Fibroblast of lung (primary cell): ENCODE measurements around the gene CYTL1. TPM values are rescaled to one million over a fixed set of nuclear protein-coding genes. Genes with fewer than 3 reads are reported as not detected.
A peak's percentile ranks its signal among the peaks of the same experiment; 100 is the strongest.

Experiments used
- DNase-seq, 2 donors: peaks; one replicate each; pipeline versions ENCODE4 v3.0.0 to v3.0.0-alpha.2; 2010; ENCODE audit warnings: low read depth in 2 of 2
- H2AFZ ChIP-seq: 2 replicates; pipeline ENCODE4 v1.5.1; 2012; ENCODE audit warnings: low read length, control low read depth, inconsistent platforms
- H3K27ac ChIP-seq: 2 replicates; pipeline ENCODE4 v1.5.1; 2011; ENCODE audit warnings: low read length, control low read depth; ENCODE audit not compliant: insufficient read depth
- H3K27me3 ChIP-seq: 2 replicates; pipeline ENCODE4 v1.5.1; 2011; ENCODE audit warnings: mild to moderate bottlenecking, low read length; ENCODE audit not compliant: control insufficient read depth, insufficient read depth
- H3K36me3 ChIP-seq: 2 replicates; pipeline ENCODE4 v1.5.1; 2011; ENCODE audit warnings: low read length; ENCODE audit not compliant: control insufficient read depth, insufficient read depth
- H3K4me1 ChIP-seq: 2 replicates; pipeline ENCODE4 v1.5.1; 2011; ENCODE audit warnings: low read length; ENCODE audit not compliant: control insufficient read depth, insufficient read depth; ENCODE audit errors: extremely low read depth
- H3K4me2 ChIP-seq: 2 replicates; pipeline ENCODE4 v1.5.1; 2011; ENCODE audit warnings: low read length, control low read depth; ENCODE audit not compliant: insufficient read depth; ENCODE audit errors: extremely low read depth
- H3K4me3 ChIP-seq, 4 experiments: fragments of 200-600 bp in 1 of 4; sonication (generic) in 1 of 4; replicated peaks in 1 of 4; 2 replicates each; pipeline ENCODE4 v1.5.1; 2011 to 2016; ENCODE audit warnings: low read length in 4 of 4, low read depth in 3 of 4, mild to moderate bottlenecking in 3 of 4, control low read depth in 2 of 4, inconsistent platforms in 1 of 4, mixed read lengths in 1 of 4; ENCODE audit not compliant: insufficient read depth in 1 of 4; ENCODE audit errors: control extremely low read depth in 1 of 4
- H3K79me2 ChIP-seq: 2 replicates; pipeline ENCODE4 v1.5.1; 2012; ENCODE audit warnings: mild to moderate bottlenecking, low read length, inconsistent platforms; ENCODE audit not compliant: control insufficient read depth, insufficient read depth
- H3K9ac ChIP-seq: 2 replicates; pipeline ENCODE4 v1.5.1; 2011; ENCODE audit warnings: mild to moderate bottlenecking, low read length, control low read depth; ENCODE audit not compliant: insufficient read depth
- H3K9me3 ChIP-seq: 2 replicates; pipeline ENCODE4 v1.5.1; 2012; ENCODE audit warnings: low read depth, low read length; ENCODE audit not compliant: control insufficient read depth, insufficient read depth
- H4K20me1 ChIP-seq: 2 replicates; pipeline ENCODE4 v1.5.1; 2011; ENCODE audit warnings: low read length; ENCODE audit not compliant: control insufficient read depth, insufficient read depth; ENCODE audit errors: extremely low read depth
- EZH2 ChIP-seq: IDR thresholded peaks from 2 replicates; pipeline ENCODE4 v1.5.1; 2012; ENCODE audit warnings: low read length, control low read depth, mild to moderate bottlenecking; ENCODE audit errors: missing control alignments
- polyA plus RNA-seq, 2 donors: library from polyadenylated mRNA; depleted of rRNA in 1 of 2; stranded (reverse) in 1 of 2; unstranded in 1 of 2; fragments of >200 nt; gene quantifications; 2 replicates each; pipeline ENCODE4 v1.2.1, GENCODE V29; 2011 to 2012; ENCODE audit warnings: missing spikeins in 1 of 2
- total RNA-seq: library from RNA; depleted of rRNA; stranded (reverse); fragments of >200 nt; gene quantifications from 2 replicates; pipeline ENCODE4 v1.2.1, GENCODE V29; 2014
- TF ChIP-seq, protein P1 (sequence below), 2 donors: IDR thresholded peaks in 1 of 2; conservative IDR thresholded peaks in 1 of 2; 1 replicate in 1 of 2; 2 replicates in 1 of 2; pipeline ENCODE4 v1.5.1; 2011 to 2012; ENCODE audit warnings: low read length in 2 of 2, control low read depth in 1 of 2, inconsistent platforms in 1 of 2, low read depth in 1 of 2, mild to moderate bottlenecking in 1 of 2

Gene CYTL1
- total and polyA plus RNA-seq, 2 donors (not counting 1 experiment from before 2014, with no cell fraction given) = 0.17 to 6.9 TPM

DNA sequence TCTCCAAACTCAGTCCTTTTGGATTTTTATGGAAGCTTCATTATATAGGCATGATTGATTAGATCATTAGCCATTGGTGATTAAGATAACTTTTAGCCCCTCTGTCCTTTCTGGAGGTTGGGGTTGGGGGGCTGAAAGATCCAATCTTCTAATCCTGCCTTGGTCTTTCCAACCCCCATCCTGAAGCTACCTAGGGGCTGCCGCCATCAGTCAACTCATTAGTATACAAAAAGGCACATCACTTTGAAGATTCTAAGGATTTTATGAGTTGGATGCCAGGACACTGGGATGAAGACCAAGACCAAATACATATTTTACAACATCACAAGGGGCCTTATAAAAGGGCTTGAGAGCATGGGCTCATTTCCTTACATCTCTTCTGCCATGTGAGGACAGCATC is 47.5 kb downstream of the CYTL1 start:
- Histone ChIP-seq H3K36me3 (no peaks in the 10 kb centered on the region), H2AFZ (no peak overlapping the region), H3K4me1 (no peaks in the 10 kb centered on the region), H3K9ac (no peak overlapping the region), H4K20me1 (no peaks in the 10 kb centered on the region), H3K4me3 (no peak overlapping the region), H3K27me3 (no peaks in the 10 kb centered on the region), H3K27ac (no peak overlapping the region), H3K79me2 (no peaks in the 10 kb centered on the region), H3K9me3 (no peaks in the 10 kb centered on the region), H3K4me2 (no peak overlapping the region)
- DNase-seq = no peak
- TF ChIP-seq, protein P1, sequence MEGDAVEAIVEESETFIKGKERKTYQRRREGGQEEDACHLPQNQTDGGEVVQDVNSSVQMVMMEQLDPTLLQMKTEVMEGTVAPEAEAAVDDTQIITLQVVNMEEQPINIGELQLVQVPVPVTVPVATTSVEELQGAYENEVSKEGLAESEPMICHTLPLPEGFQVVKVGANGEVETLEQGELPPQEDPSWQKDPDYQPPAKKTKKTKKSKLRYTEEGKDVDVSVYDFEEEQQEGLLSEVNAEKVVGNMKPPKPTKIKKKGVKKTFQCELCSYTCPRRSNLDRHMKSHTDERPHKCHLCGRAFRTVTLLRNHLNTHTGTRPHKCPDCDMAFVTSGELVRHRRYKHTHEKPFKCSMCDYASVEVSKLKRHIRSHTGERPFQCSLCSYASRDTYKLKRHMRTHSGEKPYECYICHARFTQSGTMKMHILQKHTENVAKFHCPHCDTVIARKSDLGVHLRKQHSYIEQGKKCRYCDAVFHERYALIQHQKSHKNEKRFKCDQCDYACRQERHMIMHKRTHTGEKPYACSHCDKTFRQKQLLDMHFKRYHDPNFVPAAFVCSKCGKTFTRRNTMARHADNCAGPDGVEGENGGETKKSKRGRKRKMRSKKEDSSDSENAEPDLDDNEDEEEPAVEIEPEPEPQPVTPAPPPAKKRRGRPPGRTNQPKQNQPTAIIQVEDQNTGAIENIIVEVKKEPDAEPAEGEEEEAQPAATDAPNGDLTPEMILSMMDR (conservative IDR thresholded peaks at IDR 0.05 in 1 of 2, IDR thresholded peaks at IDR 0.05 in 1 of 2; ENCODE audit: low read depth in 1 of 2, low read length in 2 of 2) = no peak
- no peak for TF ChIP-seq EZH2

DNA sequence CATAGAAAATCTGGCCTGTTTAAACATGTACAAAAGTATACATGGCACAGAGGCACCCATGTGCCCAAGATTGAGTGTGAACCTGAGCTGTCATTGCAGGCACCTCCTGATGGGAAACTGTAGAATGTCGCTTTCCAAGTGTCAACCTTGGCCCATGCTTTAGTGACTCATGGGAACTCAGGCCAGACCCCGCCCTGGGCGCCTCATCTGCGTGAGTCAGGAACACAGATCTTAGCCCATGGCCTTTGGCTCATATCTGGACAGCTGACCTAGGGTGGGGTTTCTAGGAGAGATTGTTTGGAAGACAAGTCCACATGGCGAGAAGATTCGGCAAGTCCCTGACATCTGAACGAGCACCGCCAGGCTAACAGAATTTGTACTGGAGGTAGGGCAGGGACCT is 50.0 kb downstream of the CYTL1 start:
- Histone ChIP-seq H4K20me1 (no peaks in the 10 kb centered on the region), H3K9ac (no peak overlapping the region), H3K27me3 (peaks cover 3% of the 10 kb centered on the region), H3K79me2 (no peaks in the 10 kb centered on the region), H3K27ac (no peak overlapping the region), H3K4me2 (no peak overlapping the region), H3K36me3 (no peaks in the 10 kb centered on the region), H2AFZ (no peak overlapping the region), H3K4me1 (no peaks in the 10 kb centered on the region), H3K9me3 (no peaks in the 10 kb centered on the region), H3K4me3 (no peak overlapping the region)
- TF ChIP-seq, protein P1 (conservative IDR thresholded peaks at IDR 0.05 in 1 of 2, IDR thresholded peaks at IDR 0.05 in 1 of 2; ENCODE audit: low read depth in 1 of 2, low read length in 2 of 2) = no peak
- TF ChIP-seq EZH2 = no peak
- DNase-seq = peak; percentile 6 to 11

DNA sequence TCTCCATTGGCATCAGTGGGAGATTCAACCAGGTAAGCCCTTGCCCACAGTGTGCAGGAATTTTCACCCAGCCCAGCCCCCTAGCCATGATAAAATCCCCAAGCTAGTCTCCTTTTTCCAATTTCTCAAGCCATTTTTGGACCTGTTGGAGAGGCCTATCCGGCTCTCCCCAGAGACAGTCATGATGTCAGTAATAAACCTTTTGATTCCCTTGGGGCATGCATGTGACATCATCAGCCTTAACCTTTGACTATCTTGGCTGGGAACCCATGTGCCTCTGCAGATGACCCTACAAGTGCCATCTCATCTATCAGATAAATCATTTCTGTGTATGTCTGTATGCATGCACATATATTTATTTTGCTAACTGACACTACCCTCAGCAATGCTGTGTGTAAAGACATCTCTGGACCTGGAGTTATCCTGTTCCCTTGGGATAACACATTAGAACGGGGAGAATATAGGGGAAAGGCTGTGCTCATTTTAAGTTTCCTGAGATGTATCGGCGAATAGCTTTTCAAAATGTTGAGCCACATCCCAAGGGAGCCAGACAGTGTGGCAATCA is 51.0 kb downstream of the CYTL1 start:
- H2AFZ ChIP-seq = no peak overlapping the region

More for the DNA sequence above, 51.0 kb downstream of the CYTL1 start:
- Histone ChIP-seq H3K27ac (no peak overlapping the region), H3K27me3 (peaks cover 3% of the 10 kb centered on the region), H3K9ac (no peak overlapping the region), H4K20me1 (no peaks in the 10 kb centered on the region), H3K79me2 (no peaks in the 10 kb centered on the region), H3K4me1 (no peaks in the 10 kb centered on the region), H3K4me3 (no peak overlapping the region), H3K9me3 (no peaks in the 10 kb centered on the region), H3K36me3 (no peaks in the 10 kb centered on the region), H3K4me2 (no peak overlapping the region)
- no peak for TF ChIP-seq EZH2
- TF ChIP-seq, protein P1 (conservative IDR thresholded peaks at IDR 0.05 in 1 of 2, IDR thresholded peaks at IDR 0.05 in 1 of 2; ENCODE audit: low read depth in 1 of 2, low read length in 2 of 2) = no peak
- no peak for DNase-seq

Other genes with a start within 250 kb of the CYTL1 start
- gene MSX1, start 159.8 kb downstream of the CYTL1 start, total RNA-seq = 1.3 and 2.1 TPM in 2 replicates
- 2.1 and 5.1 TPM in 2 replicates for gene MSX1, start 159.8 kb downstream of the CYTL1 start, polyA plus RNA-seq
- gene STK32B, start 32.0 kb upstream of the CYTL1 start, total RNA-seq = under 0.01 and 0.50 TPM in 2 replicates
- gene STK32B, start 32.0 kb upstream of the CYTL1 start, polyA plus RNA-seq = 1.3 and 1.4 TPM in 2 replicates